H1 (cell line): ENCODE results near the gene OR10P1.

Source experiments
- ATF2 ChIP-seq: IDR thresholded peaks from 2 replicates; pipeline ENCODE4 v1.6.1; 2012; ENCODE audit warnings: low read length, inconsistent platforms
- CTCF ChIP-seq, 3 experiments: IDR thresholded peaks; 1 replicate in 2 of 3; 2 replicates in 1 of 3; pipeline versions ENCODE4 v1.5.1 to v1.6.1; 2011; ENCODE audit warnings: low read length in 3 of 3, mild to moderate bottlenecking in 3 of 3, inconsistent platforms in 2 of 3, low read depth in 1 of 3, moderate library complexity in 1 of 3; ENCODE audit not compliant: insufficient read depth in 1 of 3; ENCODE audit errors: control extremely low read depth in 1 of 3
- EGR1 ChIP-seq: IDR thresholded peaks from 2 replicates; pipeline ENCODE4 v1.6.1; 2011; ENCODE audit warnings: low read depth, low read length, borderline replicate concordance
- EZH2 ChIP-seq: fragments of 200-600 bp; sonication (generic); IDR thresholded peaks from 2 replicates; pipeline ENCODE4 v1.7.1; 2012; ENCODE audit warnings: low read depth, mild to moderate bottlenecking, moderate library complexity, low read length, inconsistent platforms; ENCODE audit not compliant: severe bottlenecking
- GABPA ChIP-seq: IDR thresholded peaks from 2 replicates; pipeline ENCODE4 v1.6.1; 2011; ENCODE audit warnings: mild to moderate bottlenecking, low read length, moderate library complexity, borderline replicate concordance; ENCODE audit not compliant: insufficient read depth
- KDM4A ChIP-seq: IDR thresholded peaks from one replicate; pipeline ENCODE4 v1.7.1; 2012; ENCODE audit warnings: low read depth, mild to moderate bottlenecking, moderate library complexity, low read length, inconsistent platforms; ENCODE audit not compliant: severe bottlenecking
- POLR2A ChIP-seq, 2 experiments: IDR thresholded peaks; 1 replicate in 1 of 2; 2 replicates in 1 of 2; pipeline ENCODE4 v1.6.1; 2011; ENCODE audit warnings: low read depth in 2 of 2, low read length in 2 of 2, mild to moderate bottlenecking in 2 of 2; ENCODE audit errors: control extremely low read depth in 1 of 2
- POLR2AphosphoS5 ChIP-seq: IDR thresholded peaks from 2 replicates; pipeline ENCODE4 v1.6.1; 2011; ENCODE audit warnings: low read depth, low read length
- RNF2 ChIP-seq: fragments of 200-900, 300-1000 bp; sonication (generic); IDR thresholded peaks from 2 replicates; pipeline ENCODE4 v1.7.1; 2016; ENCODE audit warnings: borderline replicate concordance, low read depth, mild to moderate bottlenecking, antibody characterized with exemption, low read length; ENCODE audit not compliant: poor library complexity, severe bottlenecking; ENCODE audit errors: missing control alignments
- SP1 ChIP-seq: IDR thresholded peaks from 2 replicates; pipeline ENCODE4 v1.6.1; 2011; ENCODE audit warnings: low read depth, low read length
- SP4 ChIP-seq: IDR thresholded peaks from 2 replicates; pipeline ENCODE4 v1.6.1; 2012; ENCODE audit warnings: low read length, inconsistent platforms
- SRF ChIP-seq: IDR thresholded peaks from 2 replicates; pipeline ENCODE4 v1.6.1; 2011; ENCODE audit warnings: mild to moderate bottlenecking, low read depth, low read length, moderate library complexity
- YY1 ChIP-seq: IDR thresholded peaks from 2 replicates; pipeline ENCODE4 v1.6.1; 2011; ENCODE audit warnings: low read depth, mild to moderate bottlenecking, low read length

GRCh38 chr12:55684761-55685370 lies 48.2 kb downstream of the OR10P1 start:
- no peak for TF ChIP-seq GABPA
- TF ChIP-seq SRF = no peak
- no peak for TF ChIP-seq YY1
- no peak for TF ChIP-seq CTCF (IDR thresholded peaks at IDR 0.05; ENCODE audit: control extremely low read depth in 1 of 3, insufficient read depth in 1 of 3, low read depth in 1 of 3, low read length in 3 of 3)
- no peak for TF ChIP-seq EZH2
- TF ChIP-seq SP1 = no peak
- no peak for TF ChIP-seq RNF2
- no peak for TF ChIP-seq EGR1
- no peak for TF ChIP-seq POLR2A (IDR thresholded peaks at IDR 0.05; ENCODE audit: control extremely low read depth in 1 of 2, low read depth in 2 of 2, low read length in 2 of 2)
- no peak for TF ChIP-seq ATF2
- TF ChIP-seq SP4 = no peak
- TF ChIP-seq POLR2AphosphoS5 = no peak
- no peak for TF ChIP-seq KDM4A
